Stomach (tissue), 4 donors: ENCODE data around the gene KIAA0513.

Experiments used
- POLR2A ChIP-seq, 4 donors: fragments of 450-650 bp; IDR thresholded peaks; one replicate each; pipeline ENCODE4 v1.6.1; 2016; ENCODE audit warnings: antibody characterized with exemption in 4 of 4, control low read depth in 2 of 4, mild to moderate bottlenecking in 1 of 4, moderate library complexity in 1 of 4
- POLR2AphosphoS5 ChIP-seq, 3 donors: sonication (generic); formaldehyde crosslinking; IDR thresholded peaks; one replicate each; pipeline ENCODE4 v1.6.1; 2016; ENCODE audit warnings: antibody characterized with exemption in 3 of 3
- TF ChIP-seq, protein P1 (sequence below), 7 experiments: fragments of 450-650 bp in 4 of 7; fragments of 200-600 bp in 3 of 7; sonication (generic) in 3 of 7; IDR thresholded peaks; one replicate each; pipeline ENCODE4 v1.5.1; 2016 to 2019; ENCODE audit warnings: antibody characterized with exemption in 7 of 7, control low read depth in 2 of 7, mild to moderate bottlenecking in 1 of 7

DNA sequence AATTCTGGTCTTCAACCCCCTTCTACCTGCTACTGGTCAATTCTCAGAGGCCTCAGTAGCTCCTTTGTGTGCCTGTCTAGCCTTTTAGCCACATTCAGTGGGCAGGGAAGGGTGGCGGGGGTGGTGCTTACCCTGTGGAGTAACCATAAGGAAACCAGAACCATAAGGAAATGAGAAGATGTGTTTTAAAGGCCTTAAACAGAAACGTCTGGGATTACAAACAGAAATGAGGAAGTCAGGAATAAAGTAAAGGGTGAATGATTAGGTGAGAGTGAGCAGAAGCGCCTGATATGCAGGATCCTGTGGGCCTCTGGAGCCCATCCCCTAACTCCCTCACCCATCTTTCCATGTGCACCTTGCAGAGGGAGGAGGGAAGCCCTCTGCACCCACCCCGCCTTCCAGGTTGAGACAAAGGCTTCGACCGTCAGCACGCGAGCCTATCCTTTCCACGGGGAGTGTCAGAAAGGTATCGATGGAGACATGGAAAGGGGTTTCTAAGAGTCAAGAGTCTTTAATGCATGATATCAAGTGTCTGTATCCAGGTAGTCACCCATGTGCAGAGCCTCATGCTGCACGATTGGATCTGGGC, 20.4 kb downstream of the KIAA0513 start:
- TF ChIP-seq POLR2AphosphoS5 (IDR thresholded peaks at IDR 0.05) = no peak
- TF ChIP-seq, protein P1, sequence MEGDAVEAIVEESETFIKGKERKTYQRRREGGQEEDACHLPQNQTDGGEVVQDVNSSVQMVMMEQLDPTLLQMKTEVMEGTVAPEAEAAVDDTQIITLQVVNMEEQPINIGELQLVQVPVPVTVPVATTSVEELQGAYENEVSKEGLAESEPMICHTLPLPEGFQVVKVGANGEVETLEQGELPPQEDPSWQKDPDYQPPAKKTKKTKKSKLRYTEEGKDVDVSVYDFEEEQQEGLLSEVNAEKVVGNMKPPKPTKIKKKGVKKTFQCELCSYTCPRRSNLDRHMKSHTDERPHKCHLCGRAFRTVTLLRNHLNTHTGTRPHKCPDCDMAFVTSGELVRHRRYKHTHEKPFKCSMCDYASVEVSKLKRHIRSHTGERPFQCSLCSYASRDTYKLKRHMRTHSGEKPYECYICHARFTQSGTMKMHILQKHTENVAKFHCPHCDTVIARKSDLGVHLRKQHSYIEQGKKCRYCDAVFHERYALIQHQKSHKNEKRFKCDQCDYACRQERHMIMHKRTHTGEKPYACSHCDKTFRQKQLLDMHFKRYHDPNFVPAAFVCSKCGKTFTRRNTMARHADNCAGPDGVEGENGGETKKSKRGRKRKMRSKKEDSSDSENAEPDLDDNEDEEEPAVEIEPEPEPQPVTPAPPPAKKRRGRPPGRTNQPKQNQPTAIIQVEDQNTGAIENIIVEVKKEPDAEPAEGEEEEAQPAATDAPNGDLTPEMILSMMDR (IDR thresholded peaks at IDR 0.05) = no peak
- TF ChIP-seq POLR2A (IDR thresholded peaks at IDR 0.05) = no peak
